HS-27A (cell line): ENCODE measurements around the gene PRR13.

Experiments used
- DNase-seq: peaks from one replicate; pipeline ENCODE4 v3.0.0-alpha.2; 2012; ENCODE audit warnings: low read depth, missing footprints

Gene PRR13

GRCh38 chr12:53493610-53494391 is 52.3 kb downstream of the PRR13 start:
- DNase-seq, result no peak
